Mesenchymal stem cell (in vitro differentiated cells and primary cell): ENCODE measurements around the gene PRKAG1.

Source experiments
- DNase-seq: peaks from one replicate; pipeline ENCODE4 v3.0.0-alpha.2; 2013
- H2AFZ ChIP-seq: one replicate; pipeline ENCODE4 v1.6.1; 2013; ENCODE audit warnings: low read depth, mild to moderate bottlenecking, control low read depth, inconsistent platforms, low read length, moderate library complexity
- H2AK5ac ChIP-seq: 2 replicates; pipeline ENCODE4 v1.6.1; 2013; ENCODE audit warnings: low read length, moderate library complexity, mild to moderate bottlenecking, inconsistent platforms; ENCODE audit not compliant: severe bottlenecking
- H2BK120ac ChIP-seq: one replicate; pipeline ENCODE4 v1.6.1; 2013; ENCODE audit warnings: low read depth, mild to moderate bottlenecking, inconsistent platforms, low read length, moderate library complexity
- H2BK12ac ChIP-seq, 2 experiments: one replicate each; pipeline ENCODE4 v1.6.1; 2013; ENCODE audit warnings: inconsistent platforms in 2 of 2, low read length in 2 of 2, mild to moderate bottlenecking in 2 of 2, moderate library complexity in 2 of 2, control low read depth in 1 of 2
- H2BK15ac ChIP-seq: one replicate; pipeline ENCODE4 v1.6.1; 2013; ENCODE audit warnings: mild to moderate bottlenecking, low read depth, inconsistent platforms; ENCODE audit not compliant: poor library complexity, severe bottlenecking
- H2BK5ac ChIP-seq: 2 replicates; pipeline ENCODE4 v1.6.1; 2013; ENCODE audit warnings: low read depth, mild to moderate bottlenecking, low read length, control low read depth, inconsistent platforms; ENCODE audit not compliant: poor library complexity, severe bottlenecking
- H3K14ac ChIP-seq, 2 experiments: one replicate each; pipeline ENCODE4 v1.6.1; 2013; ENCODE audit warnings: inconsistent platforms in 2 of 2, low read length in 2 of 2, control low read depth in 1 of 2, mild to moderate bottlenecking in 1 of 2, moderate library complexity in 1 of 2
- H3K18ac ChIP-seq, 2 experiments: one replicate each; pipeline ENCODE4 v1.6.1; 2013; ENCODE audit warnings: inconsistent platforms in 2 of 2, low read length in 2 of 2, control low read depth in 1 of 2, low read depth in 1 of 2, mild to moderate bottlenecking in 1 of 2
- H3K23ac ChIP-seq, 2 experiments: one replicate each; pipeline ENCODE4 v1.6.1; 2013; ENCODE audit warnings: inconsistent platforms in 2 of 2, low read length in 2 of 2, mild to moderate bottlenecking in 2 of 2, moderate library complexity in 2 of 2, control low read depth in 1 of 2
- H3K27ac ChIP-seq: 2 replicates; pipeline ENCODE4 v1.5.1; 2013; ENCODE audit warnings: mild to moderate bottlenecking, moderate library complexity, low read length, control low read depth, inconsistent platforms; ENCODE audit not compliant: poor library complexity, severe bottlenecking
- H3K27me3 ChIP-seq, 2 experiments: 2 replicates each; pipeline versions ENCODE4 v1.6.1 to v1.7.0; 2013; ENCODE audit warnings: low read length in 2 of 2, mild to moderate bottlenecking in 2 of 2, moderate library complexity in 2 of 2, control low read depth in 1 of 2, inconsistent platforms in 1 of 2; ENCODE audit not compliant: control insufficient read depth in 1 of 2, insufficient read depth in 1 of 2
- H3K36me3 ChIP-seq, 2 experiments: 2 replicates each; pipeline versions ENCODE4 v1.6.1 to v1.7.0; 2013; ENCODE audit warnings: low read length in 2 of 2, control low read depth in 1 of 2, inconsistent platforms in 1 of 2, low read depth in 1 of 2, mild to moderate bottlenecking in 1 of 2; ENCODE audit not compliant: insufficient read depth in 2 of 2, control insufficient read depth in 1 of 2
- H3K4ac ChIP-seq, 2 experiments: one replicate each; pipeline ENCODE4 v1.6.1; 2013; ENCODE audit warnings: inconsistent platforms in 2 of 2, low read length in 2 of 2, mild to moderate bottlenecking in 2 of 2, moderate library complexity in 2 of 2, control low read depth in 1 of 2, low read depth in 1 of 2
- H3K4me1 ChIP-seq: 2 replicates; pipeline ENCODE4 v1.6.1; 2013; ENCODE audit warnings: low read depth, low read length, control low read depth; ENCODE audit not compliant: control insufficient read depth, insufficient read depth
- H3K4me2 ChIP-seq: 2 replicates; pipeline ENCODE4 v1.6.1; 2013; ENCODE audit warnings: low read length, mild to moderate bottlenecking, inconsistent platforms; ENCODE audit not compliant: poor library complexity, severe bottlenecking
- H3K4me3 ChIP-seq, 2 experiments: 2 replicates each; pipeline versions ENCODE4 v1.5.1 to v1.7.0; 2013; ENCODE audit warnings: low read length in 2 of 2, mild to moderate bottlenecking in 2 of 2, control low read depth in 1 of 2, low read depth in 1 of 2; ENCODE audit not compliant: insufficient read depth in 1 of 2
- H3K79me1 ChIP-seq: replicated peaks from 2 replicates; pipeline ENCODE4 v1.6.1; 2013; ENCODE audit warnings: mild to moderate bottlenecking, control low read depth, low read length, inconsistent platforms; ENCODE audit not compliant: poor library complexity, severe bottlenecking
- H3K9ac ChIP-seq: 2 replicates; pipeline ENCODE4 v1.7.0; 2013; ENCODE audit warnings: mild to moderate bottlenecking, low read length, moderate library complexity
- H3K9me3 ChIP-seq: 2 replicates; pipeline ENCODE4 v1.7.0; 2013; ENCODE audit warnings: mild to moderate bottlenecking, low read length; ENCODE audit not compliant: control insufficient read depth
- H4K8ac ChIP-seq: one replicate; pipeline ENCODE4 v1.6.1; 2013; ENCODE audit warnings: inconsistent platforms, mild to moderate bottlenecking, low read length, moderate library complexity
- H4K91ac ChIP-seq: one replicate; pipeline ENCODE4 v1.6.1; 2013; ENCODE audit warnings: mild to moderate bottlenecking, low read length, inconsistent platforms
- WGBS: methylation state at CpG from one replicate; pipeline ENCODE4 v1.1.7; 2013; ENCODE audit warnings: mixed read lengths; 5-methylcytosine and 5-hydroxymethylcytosine counted together

The PRKAG1 gene

GRCh38 chr12:49055092-49055491 lies 36.5 kb upstream of the PRKAG1 start:
- Histone ChIP-seq H3K27me3 (no peaks in the 10 kb centered on the region), H3K9ac (peak overlapping the region; percentile 30), H3K14ac (no peak overlapping the region), H3K4ac (no peak overlapping the region), H3K4me3 (no peak overlapping the region), H2AK5ac (no peak overlapping the region), H4K91ac (no peak overlapping the region), H2BK15ac (no peak overlapping the region), H3K4me2 (no peak overlapping the region), H3K23ac (no peak overlapping the region), H2BK5ac (no peak overlapping the region), H3K27ac (no peak overlapping the region), H4K8ac (no peak overlapping the region), H3K18ac (no peak overlapping the region), H2AFZ (no peak overlapping the region), H2BK120ac (no peak overlapping the region), H3K36me3 (peaks cover 48 to 54% of the 10 kb centered on the region in 2 experiments), H3K79me1 (peaks cover 26% of the 10 kb centered on the region), H3K4me1 (peaks cover 35% of the 10 kb centered on the region), H3K9me3 (no peaks in the 10 kb centered on the region), H2BK12ac (no peak overlapping the region)
- WGBS = 99% methylated on average over 4 of the region's 4 CpGs
- DNase-seq = no peak

- no peak overlapping the region for H2BK12ac ChIP-seq
- no peak overlapping the region for H2AFZ ChIP-seq
- H3K9me3 ChIP-seq = no peaks in the 10 kb centered on the region
- H2BK120ac ChIP-seq = no peak overlapping the region
- no peak overlapping the region for H4K8ac ChIP-seq
- no peaks in the 10 kb centered on the region for H3K27me3 ChIP-seq
- H3K4me3 ChIP-seq = no peak overlapping the region
- H3K14ac ChIP-seq = no peak overlapping the region
- H4K91ac ChIP-seq = no peak overlapping the region
- peaks cover 26% of the 10 kb centered on the region for H3K79me1 ChIP-seq
- no peak overlapping the region for H3K27ac ChIP-seq
- DNase-seq = no peak
- no peak overlapping the region for H2BK15ac ChIP-seq
- H3K4ac ChIP-seq = no peak overlapping the region
- 93% methylated on average over 10 of the region's 10 CpGs for WGBS
- H3K9ac ChIP-seq = peak overlapping the region; percentile 30
- peaks cover 41% of the 10 kb centered on the region for H3K4me1 ChIP-seq
- H3K4me2 ChIP-seq = no peak overlapping the region
- H2BK5ac ChIP-seq = no peak overlapping the region
- H2AK5ac ChIP-seq = no peak overlapping the region
- H3K36me3 ChIP-seq = peaks cover 54 to 60% of the 10 kb centered on the region in 2 experiments
- no peak overlapping the region for H3K18ac ChIP-seq
- H3K23ac ChIP-seq = no peak overlapping the region
Observed at GRCh38 chr12:49054524-49054923, 35.9 kb upstream of the PRKAG1 start.

- H3K36me3 ChIP-seq = peaks cover 55 to 64% of the 10 kb centered on the region in 2 experiments
- H3K4me1 ChIP-seq = peaks cover 44% of the 10 kb centered on the region
- H3K4me2 ChIP-seq = no peak overlapping the region
- no peak overlapping the region for H2AFZ ChIP-seq
- H4K8ac ChIP-seq = no peak overlapping the region
- DNase-seq = no peak
- no peaks in the 10 kb centered on the region for H3K9me3 ChIP-seq
- H2AK5ac ChIP-seq = no peak overlapping the region
- no peak overlapping the region for H3K4ac ChIP-seq
- no peak overlapping the region for H2BK120ac ChIP-seq
- H2BK12ac ChIP-seq = no peak overlapping the region
- peaks cover 26% of the 10 kb centered on the region for H3K79me1 ChIP-seq
- 86% methylated on average over 4 of the region's 5 CpGs for WGBS
- H3K27me3 ChIP-seq = no peaks in the 10 kb centered on the region
- H3K9ac ChIP-seq = no peak overlapping the region
- H3K23ac ChIP-seq = no peak overlapping the region
- H3K18ac ChIP-seq = no peak overlapping the region
- peak overlapping the region; percentile 11 for H4K91ac ChIP-seq
- H2BK5ac ChIP-seq = no peak overlapping the region
- H2BK15ac ChIP-seq = no peak overlapping the region
- H3K14ac ChIP-seq = no peak overlapping the region
- no peak overlapping the region for H3K4me3 ChIP-seq
- H3K27ac ChIP-seq = no peak overlapping the region
Observed at GRCh38 chr12:49054096-49054495, 35.5 kb upstream of the PRKAG1 start.

GRCh38 chr12:49052451-49053208 lies 34.1 kb upstream of the PRKAG1 start:
- Histone ChIP-seq H4K8ac (no peak overlapping the region), H3K4ac (no peak overlapping the region), H3K27me3 (no peaks in the 10 kb centered on the region), H3K4me1 (peaks cover 45% of the 10 kb centered on the region), H2AFZ (no peak overlapping the region), H2BK5ac (no peak overlapping the region), H2BK12ac (no peak overlapping the region), H3K27ac (no peak overlapping the region), H2AK5ac (no peak overlapping the region), H3K14ac (no peak overlapping the region), H3K9me3 (no peaks in the 10 kb centered on the region), H3K36me3 (peaks cover 67 to 78% of the 10 kb centered on the region in 2 experiments), H2BK15ac (no peak overlapping the region), H2BK120ac (no peak overlapping the region), H3K4me2 (no peak overlapping the region), H3K18ac (no peak overlapping the region), H3K9ac (no peak overlapping the region), H3K4me3 (no peak overlapping the region), H4K91ac (no peak overlapping the region), H3K79me1 (peaks cover 30% of the 10 kb centered on the region), H3K23ac (no peak overlapping the region)
- 97% methylated on average over 16 of the region's 16 CpGs for WGBS
- DNase-seq = no peak
